IMR-90 (cell line): Measurements from ENCODE around the gene GALNT6. TPM values are rescaled to one million over a fixed set of nuclear protein-coding genes. Genes with fewer than 3 reads are reported as not detected.

ENCODE experiments used
- ATAC-seq: fragments of 200-7000 bp; cut with Tn5 transposase; 2 replicates; pipeline ENCODE4 v1.9.1; 2020; ENCODE audit warnings: low read depth, mild to moderate bottlenecking, moderate library complexity
- BruUV-seq: library from RNA; stranded (reverse); fragments of 400-500 nt; replicated peaks from 2 replicates; lab custom pipeline; 2021; lab: Mats Ljungman, UMichigan
- CTCF ChIA-PET: fragments of 300-600 bp; formaldehyde crosslinking; extraction: SDS; loops from one replicate; lab custom pipeline; 2021; ENCODE audit warnings: antibody characterized with exemption; lab: Yijun Ruan, JAX
- POLR2A ChIA-PET: fragments of 300-600 bp; sonication (Branson Sonifier 250); formaldehyde crosslinking; loops from one replicate; lab custom pipeline; 2022; ENCODE audit warnings: antibody characterized with exemption; ENCODE audit not compliant: unreplicated experiment; lab: Charles Lee
- DNase-seq: peaks from one replicate; pipeline ENCODE4 v3.0.0; 2013
- H2AFZ ChIP-seq: replicated peaks from 2 replicates; pipeline ENCODE3; 2013; ENCODE audit warnings: low read length, mild to moderate bottlenecking; ENCODE audit not compliant: poor library complexity
- H2AK5ac ChIP-seq: 2 replicates; pipeline ENCODE4 v1.6.1; 2013; ENCODE audit warnings: low read depth, low read length, inconsistent platforms
- H2AK9ac ChIP-seq: replicated peaks from 2 replicates; pipeline ENCODE3; 2013; ENCODE audit warnings: mild to moderate bottlenecking, low read depth, low read length, moderate library complexity; ENCODE audit not compliant: poor library complexity
- H2BK120ac ChIP-seq: 2 replicates; pipeline ENCODE4 v1.6.1; 2013; ENCODE audit warnings: low read depth, low read length, inconsistent platforms
- H2BK15ac ChIP-seq: 3 replicates; pipeline ENCODE4 v1.6.1; 2013; ENCODE audit warnings: low read depth, low read length, inconsistent platforms
- H2BK20ac ChIP-seq: 2 replicates; pipeline ENCODE4 v1.6.1; 2013; ENCODE audit warnings: low read depth, mild to moderate bottlenecking, inconsistent platforms, low read length, moderate library complexity
- H2BK5ac ChIP-seq: 2 replicates; pipeline ENCODE4 v1.6.1; 2013; ENCODE audit warnings: mild to moderate bottlenecking, low read depth, low read length, inconsistent platforms; ENCODE audit not compliant: poor library complexity, severe bottlenecking
- H3K14ac ChIP-seq: replicated peaks from 2 replicates; pipeline ENCODE4 v1.6.1; 2013; ENCODE audit warnings: low read depth, low read length, inconsistent platforms
- H3K18ac ChIP-seq: 2 replicates; pipeline ENCODE4 v1.6.1; 2013; ENCODE audit warnings: low read depth, low read length, control low read depth
- H3K23ac ChIP-seq: 2 replicates; pipeline ENCODE4 v1.6.1; 2013; ENCODE audit warnings: low read depth, low read length, inconsistent platforms
- H3K27ac ChIP-seq: 2 replicates; pipeline ENCODE4 v1.5.1; 2013; ENCODE audit warnings: mild to moderate bottlenecking, control low read depth, low read length; ENCODE audit not compliant: insufficient read depth
- H3K27me3 ChIP-seq: 2 replicates; pipeline ENCODE4 v1.6.1; 2013; ENCODE audit warnings: low read length; ENCODE audit not compliant: control insufficient read depth, insufficient read depth
- H3K36me3 ChIP-seq: 2 replicates; pipeline ENCODE4 v1.6.1; 2013; ENCODE audit warnings: low read length, mixed read lengths; ENCODE audit not compliant: control insufficient read depth, insufficient read depth
- H3K4ac ChIP-seq: 2 replicates; pipeline ENCODE4 v1.6.1; 2013; ENCODE audit warnings: low read depth, low read length, inconsistent platforms
- H3K4me1 ChIP-seq: 2 replicates; pipeline ENCODE4 v1.6.1; 2013; ENCODE audit warnings: low read length, mixed read lengths; ENCODE audit not compliant: control insufficient read depth, insufficient read depth
- H3K4me2 ChIP-seq: 2 replicates; pipeline ENCODE4 v1.6.1; 2013; ENCODE audit warnings: low read depth, mild to moderate bottlenecking, control low read depth, low read length, moderate library complexity
- H3K4me3 ChIP-seq: 2 replicates; pipeline ENCODE4 v1.5.1; 2013; ENCODE audit warnings: low read depth, mild to moderate bottlenecking, control low read depth, low read length, moderate library complexity; ENCODE audit not compliant: insufficient read depth
- H3K56ac ChIP-seq: 2 replicates; pipeline ENCODE4 v1.6.1; 2013; ENCODE audit warnings: low read length, inconsistent platforms; ENCODE audit not compliant: insufficient read depth; ENCODE audit errors: extremely low read depth
- H3K79me1 ChIP-seq, 2 experiments: 2 replicates each; pipeline ENCODE4 v1.6.1; 2013; ENCODE audit warnings: low read length in 2 of 2, inconsistent platforms in 1 of 2, low read depth in 1 of 2
- H3K9ac ChIP-seq: 2 replicates; pipeline ENCODE4 v1.6.1; 2013; ENCODE audit warnings: low read depth, low read length, control low read depth
- H3K9me1 ChIP-seq: 2 replicates; pipeline ENCODE4 v1.6.1; 2013; ENCODE audit warnings: low read length, inconsistent platforms; ENCODE audit not compliant: insufficient read depth
- H3K9me3 ChIP-seq: 2 replicates; pipeline ENCODE4 v1.6.1; 2013; ENCODE audit warnings: low read length; ENCODE audit not compliant: control insufficient read depth, insufficient read depth
- H4K20me1 ChIP-seq: 2 replicates; pipeline ENCODE4 v1.6.1; 2013; ENCODE audit warnings: low read length, inconsistent platforms; ENCODE audit not compliant: insufficient read depth
- H4K5ac ChIP-seq: 2 replicates; pipeline ENCODE4 v1.6.1; 2013; ENCODE audit warnings: mild to moderate bottlenecking, low read depth, low read length, control low read depth
- H4K8ac ChIP-seq, 2 experiments: 2 replicates each; pipeline ENCODE4 v1.6.1; 2013; ENCODE audit warnings: low read depth in 2 of 2, low read length in 2 of 2, control low read depth in 1 of 2, inconsistent platforms in 1 of 2
- H4K91ac ChIP-seq: 2 replicates; pipeline ENCODE4 v1.6.1; 2013; ENCODE audit warnings: low read depth, low read length, inconsistent platforms; ENCODE audit not compliant: insufficient read depth
- BHLHE40 ChIP-seq: fragments of 150-350 bp; IDR thresholded peaks from 2 replicates; pipeline ENCODE4 v1.6.1; 2016; ENCODE audit warnings: mild to moderate bottlenecking, low read depth, low read length
- CEBPB ChIP-seq: IDR thresholded peaks from 2 replicates; pipeline ENCODE4 v1.6.1; 2012; ENCODE audit warnings: low read depth, low read length, improper control_type of control experiment
- CHD1 ChIP-seq: IDR thresholded peaks from 2 replicates; pipeline ENCODE4 v1.6.1; 2012; ENCODE audit warnings: low read depth, low read length, improper control_type of control experiment
- FOS ChIP-seq: fragments of 150-350 bp; IDR thresholded peaks from 2 replicates; pipeline ENCODE4 v1.6.1; 2016; ENCODE audit warnings: low read depth, low read length
- MAFK ChIP-seq: IDR thresholded peaks from 2 replicates; pipeline ENCODE4 v1.6.1; 2012; ENCODE audit warnings: low read depth, low read length, improper control_type of control experiment
- MAZ ChIP-seq: IDR thresholded peaks from 2 replicates; pipeline ENCODE4 v1.6.1; 2012; ENCODE audit warnings: low read depth, mild to moderate bottlenecking, low read length, improper control_type of control experiment, moderate library complexity, borderline replicate concordance
- MXI1 ChIP-seq: IDR thresholded peaks from 2 replicates; pipeline ENCODE4 v1.6.1; 2012; ENCODE audit warnings: low read depth, mild to moderate bottlenecking, low read length, moderate library complexity, borderline replicate concordance
- NFE2L2 ChIP-seq: fragments of 150-350 bp; IDR thresholded peaks from 2 replicates; pipeline ENCODE4 v1.6.1; 2016; ENCODE audit warnings: low read depth, mild to moderate bottlenecking, low read length
- POLR2A ChIP-seq: IDR thresholded peaks from 2 replicates; pipeline ENCODE4 v1.6.1; 2012; ENCODE audit warnings: mild to moderate bottlenecking, low read depth, low read length
- RAD21 ChIP-seq: IDR thresholded peaks from 2 replicates; pipeline ENCODE4 v1.6.1; 2012; ENCODE audit warnings: low read length, improper control_type of control experiment
- RCOR1 ChIP-seq: IDR thresholded peaks from 2 replicates; pipeline ENCODE4 v1.6.1; 2012; ENCODE audit warnings: mild to moderate bottlenecking, low read length, improper control_type of control experiment; ENCODE audit not compliant: insufficient replicate concordance
- RFX5 ChIP-seq: IDR thresholded peaks from 2 replicates; pipeline ENCODE4 v1.8.0; 2012; ENCODE audit warnings: low read depth, mild to moderate bottlenecking, low read length, moderate library complexity
- SMC3 ChIP-seq: fragments of 150-350 bp; IDR thresholded peaks from 2 replicates; pipeline ENCODE4 v1.6.1; 2016; ENCODE audit warnings: low read depth, mild to moderate bottlenecking, antibody characterized with exemption, low read length, moderate library complexity
- WGBS, 2 experiments: methylation state at CpG; one replicate each; pipeline versions ENCODE4 v1.1.5 to v1.1.7; 2013; ENCODE audit warnings: missing lambda C conversion rate in 2 of 2; ENCODE audit not compliant: insufficient read length in 1 of 2; ENCODE audit errors: extremely low coverage in 2 of 2; 5-methylcytosine and 5-hydroxymethylcytosine counted together
- dilution Hi-C: fragments of 300-500 bp; cut with HindIII; formaldehyde crosslinking; loops from one replicate; pipeline ENCODE4 v1.14.3; 2018; ENCODE audit warnings: low sequenced_read_pairs; ENCODE audit not compliant: unreplicated experiment
- in situ Hi-C: fragments of 300-500 bp; cut with MboI; formaldehyde crosslinking; loops from 3 replicates; pipeline ENCODE4 v1.14.3; 2019; ENCODE audit warnings: low sequenced_read_pairs, inconsistent platforms, mixed read lengths
- intact Hi-C: fragments of 100-400 bp; cut with micrococcal nuclease; formaldehyde crosslinking; loops from 2 replicates; pipeline ENCODE4 v1.10.0; 2022
- polyA plus RNA-seq, 3 experiments: library from polyadenylated mRNA; depleted of rRNA; stranded (reverse); fragments of >200 nt; gene quantifications; 2 replicates each; pipeline ENCODE4 v1.2.3, GENCODE V29; 2012; ENCODE audit warnings: low replicate concordance in 1 of 3
- total RNA-seq: library from RNA; depleted of rRNA; stranded (reverse); fragments of >200 nt; gene quantifications from 2 replicates; pipeline ENCODE4 v1.2.3, GENCODE V29; 2012
- TF ChIP-seq, protein P1 (sequence below): fragments of 150-350 bp; IDR thresholded peaks from 2 replicates; pipeline ENCODE4 v1.6.1; 2016; ENCODE audit warnings: low read depth, mild to moderate bottlenecking, low read length, moderate library complexity, borderline replicate concordance
- TF ChIP-seq, protein P2 (sequence below): conservative IDR thresholded peaks from 2 replicates; pipeline ENCODE4 v1.5.1; 2012; ENCODE audit warnings: mild to moderate bottlenecking, low read depth, low read length, improper control_type of control experiment
- TF ChIP-seq, protein P3 (sequence below): fragments of 150-350 bp; IDR thresholded peaks from 2 replicates; pipeline ENCODE4 v1.6.1; 2017; ENCODE audit warnings: mild to moderate bottlenecking, antibody characterized with exemption, low read length, low read depth

GALNT6 gene
- total and polyA plus RNA-seq, 2 of the 4 experiments (the other 2 are of a cell fraction): 17.1 to 23.7 TPM

DNA sequence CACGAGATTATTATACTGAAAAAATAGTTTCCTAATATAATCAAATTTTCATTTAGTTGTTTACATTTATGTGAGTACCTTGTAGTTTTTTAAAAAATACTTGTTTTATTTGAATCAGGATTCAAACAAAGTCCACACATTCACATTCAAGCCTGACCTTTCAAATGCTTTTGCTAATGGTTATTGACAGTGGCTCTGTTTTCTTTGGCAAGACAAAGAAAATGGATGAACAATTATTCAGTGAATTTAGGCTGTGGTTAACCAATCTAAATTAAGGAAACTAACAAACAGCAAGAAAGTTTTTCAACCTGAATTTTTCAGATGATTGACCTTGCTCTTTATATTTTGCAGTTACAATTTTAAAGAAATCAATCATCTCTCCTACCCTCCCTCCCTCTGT is 43.1 kb upstream of the GALNT6 start:
- dilution Hi-C loops (no loop called here), intact Hi-C loops (no loop called here), in situ Hi-C loops (no loop called here)
- Histone ChIP-seq H2BK120ac (no peak overlapping the region), H3K4me1 (no peaks in the 10 kb centered on the region), H4K20me1 (no peaks in the 10 kb centered on the region), H2BK20ac (no peak overlapping the region), H3K4me2 (no peak overlapping the region), H4K8ac (no peak overlapping the region), H3K27me3 (no peaks in the 10 kb centered on the region), H3K27ac (no peak overlapping the region), H2AFZ (no peak overlapping the region), H2BK5ac (no peak overlapping the region), H4K91ac (no peak overlapping the region), H2AK5ac (no peak overlapping the region), H3K56ac (no peak overlapping the region), H3K36me3 (no peaks in the 10 kb centered on the region), H3K14ac (no peak overlapping the region), H3K4ac (no peak overlapping the region), H3K18ac (no peak overlapping the region), H3K79me1 (no peaks in the 10 kb centered on the region; a peak in 1 of 4 replicates), H3K4me3 (no peak overlapping the region), H4K5ac (no peak overlapping the region), H2AK9ac (no peak overlapping the region), H3K23ac (no peak overlapping the region), H3K9me3 (no peaks in the 10 kb centered on the region), H3K9ac (no peak overlapping the region), H2BK15ac (no peak overlapping the region), H3K9me1 (no peaks in the 10 kb centered on the region)
- TF ChIP-seq POLR2A (no peak), BHLHE40 (no peak), RCOR1 (no peak), MAFK (no peak), CHD1 (no peak), FOS (no peak), MXI1 (no peak), SMC3 (no peak), CEBPB (no peak), RFX5 (no peak), RAD21 (no peak), MAZ (no peak), NFE2L2 (no peak)
- TF ChIP-seq, protein P1, sequence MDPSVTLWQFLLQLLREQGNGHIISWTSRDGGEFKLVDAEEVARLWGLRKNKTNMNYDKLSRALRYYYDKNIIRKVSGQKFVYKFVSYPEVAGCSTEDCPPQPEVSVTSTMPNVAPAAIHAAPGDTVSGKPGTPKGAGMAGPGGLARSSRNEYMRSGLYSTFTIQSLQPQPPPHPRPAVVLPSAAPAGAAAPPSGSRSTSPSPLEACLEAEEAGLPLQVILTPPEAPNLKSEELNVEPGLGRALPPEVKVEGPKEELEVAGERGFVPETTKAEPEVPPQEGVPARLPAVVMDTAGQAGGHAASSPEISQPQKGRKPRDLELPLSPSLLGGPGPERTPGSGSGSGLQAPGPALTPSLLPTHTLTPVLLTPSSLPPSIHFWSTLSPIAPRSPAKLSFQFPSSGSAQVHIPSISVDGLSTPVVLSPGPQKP: no peak
- TF ChIP-seq, protein P2, sequence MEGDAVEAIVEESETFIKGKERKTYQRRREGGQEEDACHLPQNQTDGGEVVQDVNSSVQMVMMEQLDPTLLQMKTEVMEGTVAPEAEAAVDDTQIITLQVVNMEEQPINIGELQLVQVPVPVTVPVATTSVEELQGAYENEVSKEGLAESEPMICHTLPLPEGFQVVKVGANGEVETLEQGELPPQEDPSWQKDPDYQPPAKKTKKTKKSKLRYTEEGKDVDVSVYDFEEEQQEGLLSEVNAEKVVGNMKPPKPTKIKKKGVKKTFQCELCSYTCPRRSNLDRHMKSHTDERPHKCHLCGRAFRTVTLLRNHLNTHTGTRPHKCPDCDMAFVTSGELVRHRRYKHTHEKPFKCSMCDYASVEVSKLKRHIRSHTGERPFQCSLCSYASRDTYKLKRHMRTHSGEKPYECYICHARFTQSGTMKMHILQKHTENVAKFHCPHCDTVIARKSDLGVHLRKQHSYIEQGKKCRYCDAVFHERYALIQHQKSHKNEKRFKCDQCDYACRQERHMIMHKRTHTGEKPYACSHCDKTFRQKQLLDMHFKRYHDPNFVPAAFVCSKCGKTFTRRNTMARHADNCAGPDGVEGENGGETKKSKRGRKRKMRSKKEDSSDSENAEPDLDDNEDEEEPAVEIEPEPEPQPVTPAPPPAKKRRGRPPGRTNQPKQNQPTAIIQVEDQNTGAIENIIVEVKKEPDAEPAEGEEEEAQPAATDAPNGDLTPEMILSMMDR: no peak
- TF ChIP-seq, protein P3, sequence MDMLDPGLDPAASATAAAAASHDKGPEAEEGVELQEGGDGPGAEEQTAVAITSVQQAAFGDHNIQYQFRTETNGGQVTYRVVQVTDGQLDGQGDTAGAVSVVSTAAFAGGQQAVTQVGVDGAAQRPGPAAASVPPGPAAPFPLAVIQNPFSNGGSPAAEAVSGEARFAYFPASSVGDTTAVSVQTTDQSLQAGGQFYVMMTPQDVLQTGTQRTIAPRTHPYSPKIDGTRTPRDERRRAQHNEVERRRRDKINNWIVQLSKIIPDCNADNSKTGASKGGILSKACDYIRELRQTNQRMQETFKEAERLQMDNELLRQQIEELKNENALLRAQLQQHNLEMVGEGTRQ: no peak
- BruUV-seq: no TSS peak
- no peak for ATAC-seq
- CTCF ChIA-PET: interaction anchor here (0.7 kb wide), 1 partner anchor 106 kb away, joined by 3 read pairs; no protein-coding TSS in a partner anchor
- DNase-seq: no peak
- POLR2A ChIA-PET: no interaction called here
- no CpG with 5 or more reads among the region's 1 CpG for WGBS, 2 experiments
